GM12878 (cell line): ENCODE results near the gene SEC31B. TPM values are rescaled to one million over a fixed set of nuclear protein-coding genes. Genes with fewer than 3 reads are reported as not detected.

Experiments
- ATAC-seq: fragments of 200-7000 bp; cut with Tn5 transposase; 3 replicates; pipeline ENCODE4 v1.9.1; 2020; ENCODE audit warnings: mild to moderate bottlenecking, moderate library complexity
- BruUV-seq: library from RNA; stranded (reverse); fragments of 400-500 nt; replicated peaks from 2 replicates; lab custom pipeline; 2021; lab: Mats Ljungman, UMichigan
- CTCF ChIA-PET: fragments of 300-600 bp; sonication (Branson Sonifier 250); formaldehyde crosslinking; extraction: SDS; loops from one replicate; lab custom pipeline; 2021; ENCODE audit warnings: inconsistent platforms; lab: Yijun Ruan, JAX
- POLR2A ChIA-PET: fragments of 350-600 bp; formaldehyde crosslinking; extraction: SDS; loops from one replicate; lab custom pipeline; 2021; ENCODE audit warnings: inconsistent platforms; lab: Charles Lee
- RAD21 ChIA-PET: fragments of 300-600 bp; sonication (Branson Sonifier 250); formaldehyde crosslinking; loops from one replicate; lab custom pipeline; 2023; ENCODE audit warnings: antibody characterized with exemption; ENCODE audit not compliant: unreplicated experiment; lab: Charles Lee
- SMC1A ChIA-PET: fragments of 300-600 bp; sonication (Branson Sonifier 250); formaldehyde crosslinking; loops from one replicate; lab custom pipeline; 2023; ENCODE audit not compliant: unreplicated experiment, uncharacterized antibody; lab: Charles Lee
- DNase-seq: peaks from one replicate; pipeline ENCODE4 v3.0.0-alpha.2; 2011; ENCODE audit warnings: low read depth, low spot score
- FAIRE-seq: peaks from 3 replicates; lab custom pipeline; 2011; peaks lifted over from hg19 to GRCh38; lab: Jason Lieb, UNC
- H2AFZ ChIP-seq: 2 replicates; pipeline ENCODE4 v1.6.0; 2011; ENCODE audit warnings: low read depth, low read length, control low read depth; ENCODE audit not compliant: control insufficient read depth
- H3K27ac ChIP-seq: 2 replicates; pipeline ENCODE4 v1.5.1; 2011; ENCODE audit warnings: control low read depth; ENCODE audit not compliant: control insufficient read depth, insufficient read depth
- H3K27me3 ChIP-seq, 2 experiments: replicated peaks in 1 of 2; 2 replicates each; pipeline versions ENCODE4 v1.6.0 to v1.6.1; 2011; ENCODE audit warnings: low read length in 1 of 2; ENCODE audit not compliant: control insufficient read depth in 2 of 2, insufficient read depth in 2 of 2
- H3K36me3 ChIP-seq, 2 experiments: 2 replicates each; pipeline ENCODE4 v1.5.1; 2011; ENCODE audit warnings: low read length in 1 of 2; ENCODE audit not compliant: control insufficient read depth in 2 of 2, insufficient read depth in 2 of 2
- H3K4me1 ChIP-seq: 2 replicates; pipeline ENCODE4 v1.6.1; 2011; ENCODE audit warnings: mild to moderate bottlenecking, low read length, moderate library complexity, mixed read lengths; ENCODE audit not compliant: control insufficient read depth, insufficient read depth
- H3K4me2 ChIP-seq: 2 replicates; pipeline ENCODE4 v1.6.0; 2011; ENCODE audit warnings: control low read depth; ENCODE audit not compliant: control insufficient read depth, insufficient read depth
- H3K4me3 ChIP-seq: fragments of 200-600 bp; sonication (generic); 2 replicates; pipeline ENCODE4 v1.5.1; 2016
- H3K79me2 ChIP-seq: 2 replicates; pipeline ENCODE4 v1.6.0; 2011; ENCODE audit warnings: low read length; ENCODE audit not compliant: control insufficient read depth, insufficient read depth
- H3K9ac ChIP-seq: 2 replicates; pipeline ENCODE4 v1.8.0; 2011; ENCODE audit warnings: low read length, control low read depth, mixed read lengths; ENCODE audit not compliant: control insufficient read depth, insufficient read depth
- H3K9me3 ChIP-seq: replicated peaks from 3 replicates; pipeline ENCODE4 v1.5.1; 2011; ENCODE audit warnings: mild to moderate bottlenecking, low read length; ENCODE audit not compliant: control insufficient read depth, insufficient read depth
- H4K20me1 ChIP-seq: 2 replicates; pipeline ENCODE4 v1.6.0; 2011; ENCODE audit not compliant: control insufficient read depth, insufficient read depth
- CHD2 ChIP-seq: IDR thresholded peaks from 2 replicates; pipeline ENCODE4 v1.6.1; 2011; ENCODE audit warnings: low read depth, low read length, improper control_type of control experiment, borderline replicate concordance
- LARP7 ChIP-seq: fragments of 450-650 bp; IDR thresholded peaks from 2 replicates; pipeline ENCODE4 v1.6.1; 2017; ENCODE audit warnings: mild to moderate bottlenecking
- MEF2B ChIP-seq: fragments of 450-650 bp; IDR thresholded peaks from 2 replicates; pipeline ENCODE4 v1.6.1; 2018; ENCODE audit warnings: mild to moderate bottlenecking, moderate library complexity; ENCODE audit not compliant: partially characterized antibody, poor library complexity, severe bottlenecking
- PAX8 ChIP-seq: fragments of 450-650 bp; IDR thresholded peaks from 2 replicates; pipeline ENCODE4 v1.6.1; 2017; ENCODE audit warnings: mild to moderate bottlenecking, moderate library complexity
- WGBS: methylation state at CpG from one replicate; pipeline ENCODE4 v1.1.6; 2016; ENCODE audit warnings: low lambda C conversion rate; ENCODE audit not compliant: insufficient replicate concordance, insufficient coverage; ENCODE audit errors: missing lambda C conversion rate; 5-methylcytosine and 5-hydroxymethylcytosine counted together
- in situ Hi-C: fragments of 300-500 bp; cut with MboI; formaldehyde crosslinking; loops from 9 replicates; pipeline ENCODE4 v1.14.3; 2018; ENCODE audit warnings: mixed read lengths
- intact Hi-C: fragments of 100-400 bp; cut with micrococcal nuclease; formaldehyde crosslinking; loops from one replicate; pipeline ENCODE4 v1.14.2; 2022; ENCODE audit not compliant: unreplicated experiment
- polyA plus RNA-seq, 11 experiments: library from polyadenylated mRNA; depleted of rRNA in 4 of 11; unstranded in 6 of 11; stranded (reverse) in 5 of 11; fragments of >200 nt; fragmentation: Nextera tagmentation in 4 of 11; fragmentation: Illumina TruSeq in 1 of 11; extraction: Ambion mirVana in 4 of 11; extraction: Trizol in 1 of 11; gene quantifications; 1 replicate in 1 of 11; 2 replicates in 10 of 11; pipeline versions ENCODE4 v1.2.1 to v1.2.3, GENCODE V29; 2011 to 2016; ENCODE audit warnings: inconsistent platforms in 2 of 11, missing spikeins in 2 of 11, low read depth in 1 of 11
- total RNA-seq, 4 experiments: library from RNA; depleted of rRNA in 3 of 4; stranded (reverse); fragments of >200 nt in 3 of 4; fragmentation: Illumina TruSeq in 1 of 4; extraction: Trizol in 1 of 4; gene quantifications; 2 replicates each; pipeline versions ENCODE4 v1.2.1 to v1.2.3, GENCODE V29; 2013 to 2021
- TF ChIP-seq, protein P1 (sequence below): IDR thresholded peaks from 2 replicates; pipeline ENCODE4 v1.6.1; 2012; ENCODE audit warnings: low read length, inconsistent platforms

SEC31B gene
- total and polyA plus RNA-seq, 10 of the 15 experiments (the other 5 are each of a cell fraction or from before 2014, with no cell fraction given) = 3.4 to 24.3 (median 9.9) TPM

GRCh38 chr10:100544950-100545349 is 25.3 kb upstream of the SEC31B start:
- Histone ChIP-seq H3K4me3 (no peak overlapping the region), H3K9ac (no peak overlapping the region), H3K79me2 (no peaks in the 10 kb centered on the region), H3K9me3 (no peaks in the 10 kb centered on the region), H3K4me1 (no peaks in the 10 kb centered on the region), H3K27me3 (no peaks in the 10 kb centered on the region), H2AFZ (no peak overlapping the region), H3K36me3 (peaks cover 23 to 27% of the 10 kb centered on the region in 2 experiments), H3K4me2 (no peak overlapping the region), H4K20me1 (no peaks in the 10 kb centered on the region), H3K27ac (no peak overlapping the region)
- SMC1A ChIA-PET = interaction anchor here (1.1 to 1.8 kb wide), 3 partner anchors 9 to 22 kb away, joined by 3 to 9 read pairs (median 3); no protein-coding TSS in a partner anchor
- BruUV-seq = no TSS peak
- POLR2A ChIA-PET = no interaction called here
- intact Hi-C loops = no loop called here
- RAD21 ChIA-PET = no interaction called here
- no peak for DNase-seq
- in situ Hi-C loops = no loop called here
- no peak for ATAC-seq
- no peak for FAIRE-seq
- WGBS = 95% methylated on average over 5 of the region's 5 CpGs
- CTCF ChIA-PET = interaction anchor here (0.9 to 1.5 kb wide), 5 partner anchors 8 to 327 kb away, joined by 3 to 4 read pairs (median 4); no protein-coding TSS in a partner anchor
- TF ChIP-seq PAX8 = no peak
- no peak for TF ChIP-seq LARP7
- TF ChIP-seq CHD2 = no peak

GRCh38 chr10:100537475-100537874 is 17.8 kb upstream of the SEC31B start:
- Histone ChIP-seq H3K27me3 (no peaks in the 10 kb centered on the region), H3K4me1 (peaks cover 8% of the 10 kb centered on the region; the same call in 1 of the 2 replicates), H3K4me3 (peak overlapping the region; percentile 95; the same call in 1 of the 2 replicates), H3K36me3 (peaks cover 3 to 15% of the 10 kb centered on the region in 2 experiments; a peak in 3 of 4 replicates), H3K79me2 (peaks cover 28% of the 10 kb centered on the region), H4K20me1 (no peaks in the 10 kb centered on the region), H3K9me3 (no peaks in the 10 kb centered on the region), H3K9ac (no peak overlapping the region), H2AFZ (no peak overlapping the region), H3K27ac (no peak overlapping the region), H3K4me2 (peak overlapping the region; percentile 93; the same call in 1 of the 2 replicates)
- TF ChIP-seq, protein P1, sequence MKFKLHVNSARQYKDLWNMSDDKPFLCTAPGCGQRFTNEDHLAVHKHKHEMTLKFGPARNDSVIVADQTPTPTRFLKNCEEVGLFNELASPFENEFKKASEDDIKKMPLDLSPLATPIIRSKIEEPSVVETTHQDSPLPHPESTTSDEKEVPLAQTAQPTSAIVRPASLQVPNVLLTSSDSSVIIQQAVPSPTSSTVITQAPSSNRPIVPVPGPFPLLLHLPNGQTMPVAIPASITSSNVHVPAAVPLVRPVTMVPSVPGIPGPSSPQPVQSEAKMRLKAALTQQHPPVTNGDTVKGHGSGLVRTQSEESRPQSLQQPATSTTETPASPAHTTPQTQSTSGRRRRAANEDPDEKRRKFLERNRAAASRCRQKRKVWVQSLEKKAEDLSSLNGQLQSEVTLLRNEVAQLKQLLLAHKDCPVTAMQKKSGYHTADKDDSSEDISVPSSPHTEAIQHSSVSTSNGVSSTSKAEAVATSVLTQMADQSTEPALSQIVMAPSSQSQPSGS = no peak
- peak; percentile 36 for TF ChIP-seq MEF2B
- DNase-seq = no peak
- ChIA-PET POLR2A (interaction anchor here (0.5 to 1.0 kb wide), 4 partner anchors 10 to 67 kb away, joined by 3 to 4 read pairs (median 3); no protein-coding TSS in a partner anchor), CTCF (interaction anchor here (1.5 to 3.3 kb wide), 4 partner anchors 8 to 32 kb away, joined by 3 to 22 read pairs (median 10); no protein-coding TSS in a partner anchor), SMC1A (interaction anchor here (1.0 kb wide), 1 partner anchor 29 kb away, joined by 3 read pairs; no protein-coding TSS in a partner anchor), RAD21 (interaction anchor here (2.0 kb wide), 1 partner anchor 191 kb away, joined by 5 read pairs; the partner anchor contains the start of gene SCD)
- no TSS peak for BruUV-seq
- intact Hi-C loops (no loop called here), in situ Hi-C loops (no loop called here)
- no peak for ATAC-seq
- WGBS = 98% methylated on average over 4 of the region's 4 CpGs
- no peak for FAIRE-seq
